ENCODE results near the gene C15orf40.

DNA sequence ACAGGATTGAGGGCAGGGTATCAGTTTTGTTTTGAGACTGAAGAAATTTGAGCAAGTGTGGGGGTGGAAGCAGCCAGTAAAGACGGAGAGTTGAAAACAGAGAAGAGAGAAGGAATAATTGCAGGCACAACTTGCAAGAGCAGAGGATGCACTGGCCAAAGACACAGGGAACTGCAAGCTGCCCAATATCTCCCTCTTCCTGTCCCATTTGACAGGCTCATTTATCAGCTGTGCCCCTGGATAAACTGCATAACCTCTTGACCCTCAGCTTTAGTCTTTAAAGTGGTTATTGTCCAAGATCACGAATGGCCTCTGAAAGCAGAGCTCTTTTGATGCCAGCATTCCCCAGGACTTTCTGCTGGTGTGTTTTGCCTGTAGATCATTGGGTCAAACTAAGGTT lies 30.5 kb downstream of the C15orf40 start:
- TF ChIP-seq, protein P1, sequence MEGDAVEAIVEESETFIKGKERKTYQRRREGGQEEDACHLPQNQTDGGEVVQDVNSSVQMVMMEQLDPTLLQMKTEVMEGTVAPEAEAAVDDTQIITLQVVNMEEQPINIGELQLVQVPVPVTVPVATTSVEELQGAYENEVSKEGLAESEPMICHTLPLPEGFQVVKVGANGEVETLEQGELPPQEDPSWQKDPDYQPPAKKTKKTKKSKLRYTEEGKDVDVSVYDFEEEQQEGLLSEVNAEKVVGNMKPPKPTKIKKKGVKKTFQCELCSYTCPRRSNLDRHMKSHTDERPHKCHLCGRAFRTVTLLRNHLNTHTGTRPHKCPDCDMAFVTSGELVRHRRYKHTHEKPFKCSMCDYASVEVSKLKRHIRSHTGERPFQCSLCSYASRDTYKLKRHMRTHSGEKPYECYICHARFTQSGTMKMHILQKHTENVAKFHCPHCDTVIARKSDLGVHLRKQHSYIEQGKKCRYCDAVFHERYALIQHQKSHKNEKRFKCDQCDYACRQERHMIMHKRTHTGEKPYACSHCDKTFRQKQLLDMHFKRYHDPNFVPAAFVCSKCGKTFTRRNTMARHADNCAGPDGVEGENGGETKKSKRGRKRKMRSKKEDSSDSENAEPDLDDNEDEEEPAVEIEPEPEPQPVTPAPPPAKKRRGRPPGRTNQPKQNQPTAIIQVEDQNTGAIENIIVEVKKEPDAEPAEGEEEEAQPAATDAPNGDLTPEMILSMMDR (IDR thresholded peaks at IDR 0.05), result no peak
- no peak for TF ChIP-seq POLR2A (IDR thresholded peaks at IDR 0.05)
